GM19193 (cell line): ENCODE results near the gene NMB.

Experiments
- POLR2A ChIP-seq: IDR thresholded peaks from 4 replicates; pipeline ENCODE4 v1.6.1; 2011; ENCODE audit not compliant: insufficient read depth, insufficient read length; ENCODE audit errors: extremely low read depth

Gene NMB

DNA sequence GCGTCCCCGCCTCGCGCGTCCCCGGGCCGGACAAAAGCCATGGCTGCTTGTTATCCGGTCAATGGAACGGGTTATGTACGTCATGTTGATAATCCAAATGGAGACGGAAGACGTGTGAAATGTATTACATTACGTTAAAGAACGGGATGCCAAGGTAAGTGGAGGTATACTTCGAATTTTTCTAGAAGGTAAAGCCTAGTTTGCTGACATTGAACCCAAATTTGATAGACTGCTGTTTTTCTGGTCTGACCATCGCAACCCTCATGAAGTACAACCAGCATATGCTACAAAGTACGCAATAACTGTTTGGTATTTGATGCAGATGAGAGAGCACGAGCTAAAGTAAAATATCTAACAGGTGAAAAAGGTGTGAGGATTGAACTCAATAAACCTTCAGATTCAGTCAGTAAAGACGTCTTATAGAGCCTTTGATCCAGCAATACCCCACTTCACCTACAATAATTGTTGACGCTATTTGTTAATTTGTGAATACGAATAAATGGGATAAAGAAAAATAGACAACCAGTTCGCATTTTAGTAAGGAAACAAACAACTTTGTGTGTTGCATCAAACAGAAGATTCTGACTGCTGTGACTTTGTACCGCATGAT lies 23.7 kb downstream of the NMB start:
- TF ChIP-seq POLR2A = no peak

DNA sequence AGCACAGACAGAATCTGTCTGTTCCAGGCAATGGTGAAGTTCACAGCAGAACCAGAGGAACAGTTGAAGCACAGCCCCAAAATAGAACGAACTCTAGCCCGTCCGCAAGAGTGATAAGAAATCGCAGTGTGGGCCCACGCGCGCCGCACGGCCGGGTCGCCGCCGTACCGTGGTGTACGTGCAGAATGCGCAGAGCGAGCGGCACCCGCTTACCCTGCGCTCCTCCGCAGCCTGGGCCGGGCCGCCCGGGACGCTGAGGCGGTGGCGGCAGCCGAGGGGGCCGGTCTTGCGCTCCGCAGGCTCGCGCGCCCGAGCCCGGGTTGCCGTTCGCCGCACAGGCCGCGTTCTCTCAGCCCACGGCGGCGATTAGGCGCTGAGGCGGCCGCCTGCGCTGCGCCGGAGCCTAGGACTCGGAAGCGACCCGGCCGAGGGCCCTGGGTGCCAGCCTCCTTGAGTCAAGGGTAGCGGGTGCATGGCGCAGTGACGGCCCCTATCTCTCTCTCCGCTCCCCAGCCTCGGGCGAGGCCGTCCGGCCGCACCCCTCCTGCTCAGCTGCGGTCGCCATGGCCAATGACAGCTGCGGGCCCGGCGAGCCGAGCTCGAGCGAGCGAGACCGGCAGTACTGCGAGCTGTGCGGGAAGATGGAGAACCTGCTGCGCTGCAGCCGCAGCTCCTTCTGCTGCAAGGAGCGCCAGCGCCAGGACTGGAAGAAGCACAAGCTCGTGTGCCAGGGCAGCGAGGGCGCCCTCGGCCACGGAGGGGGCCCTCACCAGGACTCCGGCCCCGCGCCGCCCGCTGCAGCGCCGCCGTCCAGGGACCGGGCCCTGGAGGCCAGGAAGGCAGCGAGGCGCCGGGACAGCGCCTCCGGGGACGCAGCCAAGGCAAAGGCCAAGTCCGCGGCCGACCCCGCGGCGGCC lies 24.4 kb downstream of the NMB start:
- TF ChIP-seq POLR2A = no peak

DNA sequence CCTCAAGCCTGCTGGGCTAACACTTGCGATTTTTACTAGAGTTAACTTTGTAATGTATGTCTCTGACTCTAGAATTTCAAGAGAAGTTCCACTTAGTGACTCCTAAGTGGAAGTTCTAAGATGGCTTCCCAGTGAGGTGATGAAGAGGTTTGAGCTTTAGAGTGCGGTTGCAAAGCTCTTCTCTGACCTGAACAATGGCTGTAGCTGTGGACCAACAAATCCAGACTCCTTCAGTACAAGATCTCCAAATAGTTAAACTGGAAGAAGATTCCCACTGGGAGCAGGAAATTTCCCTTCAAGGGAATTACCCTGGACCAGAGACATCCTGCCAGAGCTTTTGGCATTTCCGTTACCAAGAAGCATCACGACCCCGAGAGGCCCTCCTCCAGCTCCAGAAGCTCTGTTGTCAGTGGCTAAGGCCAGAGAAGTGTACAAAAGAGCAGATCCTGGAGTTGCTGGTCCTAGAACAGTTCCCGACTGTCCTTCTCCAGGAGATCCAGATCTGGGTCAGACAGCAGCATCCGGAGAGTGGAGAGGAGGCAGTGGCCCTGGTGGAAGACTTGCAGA lies 26.2 kb downstream of the NMB start:
- TF ChIP-seq POLR2A = no peak

DNA sequence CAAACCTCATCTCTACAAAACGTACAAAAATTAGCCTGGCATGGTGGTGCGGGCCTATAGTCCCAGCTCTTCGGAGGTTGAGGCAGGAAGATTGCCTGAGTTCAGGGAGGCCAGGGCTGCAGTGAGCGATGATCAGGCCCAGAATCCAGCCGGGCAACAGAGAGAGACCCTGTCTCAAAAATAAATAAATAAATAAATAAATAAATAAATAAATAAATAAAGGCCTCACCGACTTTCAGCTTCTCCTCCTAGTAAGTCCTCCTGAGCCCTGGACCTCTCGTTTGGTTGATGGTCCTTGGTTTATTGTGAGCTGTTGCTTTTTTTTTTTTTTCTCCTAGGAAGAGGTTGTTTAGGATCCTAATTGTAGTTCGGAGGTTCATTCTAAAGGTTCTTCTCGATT lies 29.0 kb downstream of the NMB start:
- TF ChIP-seq POLR2A = no peak

DNA sequence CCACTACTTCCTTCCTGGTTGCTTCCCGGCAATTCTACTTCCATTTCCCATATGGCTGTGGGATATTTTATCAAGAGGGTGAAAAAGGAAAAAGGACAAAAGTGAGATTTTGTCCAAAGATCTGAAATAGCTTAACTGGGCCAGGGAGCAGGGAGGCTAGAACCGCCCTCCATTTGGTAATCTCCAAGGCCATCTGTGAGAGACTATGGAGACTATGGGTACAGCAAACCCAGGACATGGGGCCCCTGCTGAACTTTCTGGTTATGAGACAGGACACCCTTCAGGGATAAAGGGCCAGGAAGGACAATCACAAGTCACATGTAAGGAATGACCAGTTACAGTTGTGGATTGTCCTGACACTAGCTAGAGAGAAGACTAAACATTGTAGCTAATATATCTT lies 32.9 kb downstream of the NMB start:
- TF ChIP-seq POLR2A = no peak

DNA sequence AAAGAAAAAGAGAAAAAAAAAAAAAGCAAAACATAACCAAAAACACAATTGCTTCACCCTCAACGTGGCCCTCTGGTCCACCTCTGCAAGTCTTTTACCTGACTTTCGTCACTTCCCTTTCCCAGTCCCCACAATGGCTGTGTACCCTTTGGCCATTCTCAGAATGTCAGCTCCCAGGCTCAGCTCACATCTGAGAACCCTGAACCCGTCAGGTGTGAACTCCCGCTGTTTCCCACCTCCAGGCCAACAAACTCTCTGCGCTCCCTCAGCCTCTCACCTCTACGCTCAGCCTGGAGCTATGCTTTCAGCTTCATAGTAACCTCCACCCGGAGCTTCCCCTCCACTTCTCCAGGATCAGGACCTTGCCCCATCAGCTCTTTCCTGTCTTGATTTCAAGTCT lies 33.6 kb downstream of the NMB start:
- no peak for TF ChIP-seq POLR2A

DNA sequence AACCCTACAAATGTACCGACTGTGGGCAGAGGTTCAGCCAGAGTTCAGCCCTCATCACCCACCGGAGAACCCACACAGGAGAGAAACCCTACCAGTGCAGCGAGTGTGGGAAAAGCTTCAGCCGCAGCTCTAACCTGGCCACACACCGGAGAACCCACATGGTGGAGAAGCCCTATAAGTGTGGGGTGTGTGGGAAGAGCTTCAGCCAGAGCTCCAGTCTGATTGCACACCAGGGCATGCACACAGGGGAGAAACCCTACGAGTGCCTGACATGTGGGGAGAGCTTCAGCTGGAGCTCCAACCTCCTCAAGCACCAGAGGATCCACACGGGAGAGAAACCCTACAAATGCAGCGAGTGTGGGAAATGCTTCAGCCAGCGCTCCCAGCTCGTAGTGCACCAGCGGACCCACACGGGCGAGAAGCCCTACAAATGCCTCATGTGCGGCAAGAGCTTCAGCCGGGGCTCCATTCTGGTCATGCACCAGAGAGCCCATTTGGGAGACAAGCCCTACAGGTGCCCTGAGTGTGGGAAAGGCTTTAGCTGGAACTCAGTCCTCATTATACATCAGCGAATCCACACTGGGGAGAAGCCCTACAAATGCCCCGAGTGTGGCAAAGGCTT lies 36.5 kb downstream of the NMB start:
- TF ChIP-seq POLR2A = no peak

DNA sequence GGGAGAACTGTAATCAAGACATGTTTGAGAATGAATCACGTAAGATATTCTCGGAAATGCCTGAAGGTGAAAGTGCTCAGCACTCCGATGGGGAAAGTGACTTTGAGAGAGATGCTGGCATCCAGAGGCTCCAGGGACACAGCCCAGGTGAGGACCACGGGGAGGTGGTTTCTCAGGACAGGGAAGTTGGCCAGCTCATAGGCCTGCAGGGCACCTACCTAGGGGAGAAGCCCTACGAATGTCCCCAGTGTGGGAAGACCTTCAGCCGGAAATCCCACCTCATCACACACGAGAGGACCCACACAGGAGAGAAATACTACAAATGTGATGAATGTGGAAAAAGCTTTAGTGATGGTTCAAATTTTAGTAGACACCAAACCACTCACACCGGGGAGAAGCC lies 37.4 kb downstream of the NMB start:
- no peak for TF ChIP-seq POLR2A

DNA sequence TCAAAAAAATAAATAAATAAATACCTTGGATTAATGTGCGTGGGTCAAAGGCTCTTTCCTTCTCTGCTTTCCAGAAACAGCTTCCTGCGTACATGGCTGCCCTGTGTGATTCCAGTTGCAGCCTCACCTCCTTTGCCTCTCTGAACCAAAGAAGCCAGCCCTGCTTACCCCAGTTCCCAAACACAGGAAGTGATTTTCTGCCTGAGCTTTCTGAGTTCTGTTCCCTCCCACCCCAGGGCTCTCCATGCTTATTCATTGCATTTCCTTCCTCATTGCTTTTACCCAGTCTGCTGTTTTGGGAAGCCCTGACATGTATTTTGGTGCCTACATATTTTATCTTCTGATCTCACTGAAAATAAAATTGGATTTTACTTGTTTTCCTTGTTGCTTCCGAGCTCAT lies 41.8 kb downstream of the NMB start:
- no peak for TF ChIP-seq POLR2A

DNA sequence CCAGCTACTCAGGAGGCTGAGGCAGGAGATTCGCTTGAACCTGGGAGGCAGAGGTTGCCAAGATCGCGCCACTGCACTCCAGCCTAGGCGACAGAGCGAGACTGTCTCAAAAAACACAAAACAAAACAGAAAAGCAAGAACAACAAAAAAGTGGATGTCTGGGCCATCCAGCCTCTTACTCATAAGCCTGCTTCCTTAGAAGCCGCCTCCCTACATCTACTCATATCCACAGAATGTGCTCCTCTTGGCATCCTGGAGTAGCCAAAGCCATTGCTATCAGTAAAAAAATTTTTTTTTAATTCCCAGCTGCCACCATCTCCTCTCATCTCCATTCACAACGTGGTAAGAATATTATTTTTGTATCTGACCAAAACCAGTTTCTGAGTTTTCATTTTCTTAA lies 46.4 kb downstream of the NMB start:
- TF ChIP-seq POLR2A = no peak

DNA sequence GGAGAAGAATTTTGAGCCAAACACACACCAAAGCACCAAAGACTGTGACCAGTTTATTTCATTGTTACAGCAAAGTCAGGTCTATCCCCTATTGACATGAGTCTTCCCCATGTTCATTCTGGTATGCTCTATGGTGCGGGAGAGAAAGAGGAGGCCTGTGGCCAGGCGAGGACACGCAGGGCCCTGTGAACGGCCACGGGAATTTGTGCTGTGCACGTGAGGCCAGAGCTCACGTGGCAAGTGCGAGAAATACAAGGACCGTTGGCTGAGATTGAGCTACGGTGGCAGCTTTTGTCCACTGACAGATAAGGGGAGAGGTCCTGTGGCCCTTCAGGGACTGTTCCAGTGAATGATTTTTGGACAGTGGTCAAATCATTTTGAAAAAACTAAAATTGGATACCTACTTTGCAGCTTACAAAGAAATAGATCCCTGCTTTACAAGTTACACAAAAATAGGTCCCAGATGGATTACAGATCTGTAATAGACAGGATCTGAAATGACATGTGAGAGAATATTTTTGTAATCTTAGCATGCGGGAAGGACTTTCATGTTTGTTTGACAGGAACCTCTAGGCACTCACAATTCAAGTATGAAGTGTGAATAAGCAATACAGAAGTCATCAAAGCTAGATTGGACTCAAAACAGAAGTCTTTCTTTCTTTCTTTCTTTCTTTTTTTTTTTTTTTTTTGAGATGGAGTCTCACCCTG lies 48.0 kb downstream of the NMB start:
- TF ChIP-seq POLR2A = no peak

DNA sequence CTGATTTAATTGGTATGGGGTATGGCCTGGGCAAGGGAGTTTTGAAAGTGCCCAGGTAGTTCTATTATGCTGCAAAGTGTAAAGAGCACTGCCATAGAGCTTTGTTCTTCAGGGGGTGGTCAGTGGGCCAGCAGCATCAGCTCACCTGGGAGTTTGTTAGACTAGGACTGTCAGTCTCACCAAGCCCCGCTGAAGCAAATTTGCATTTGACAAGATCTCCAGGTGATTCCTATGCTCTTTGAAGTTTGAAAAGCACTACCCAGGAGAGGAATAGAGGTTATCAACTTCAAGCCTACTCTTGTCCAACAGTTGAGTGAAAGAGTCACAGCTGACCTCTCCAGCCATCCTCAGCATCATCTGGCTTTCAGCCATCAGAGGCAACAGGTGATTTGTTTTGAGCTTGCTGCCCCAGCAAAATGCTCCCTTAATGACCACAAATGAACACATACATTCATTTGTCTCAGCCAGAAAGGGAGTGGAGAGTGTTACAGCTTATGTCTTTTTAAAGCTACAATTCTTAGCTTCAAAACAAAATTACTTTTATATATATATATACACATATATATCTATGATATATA lies 49.2 kb downstream of the NMB start:
- TF ChIP-seq POLR2A = no peak

DNA sequence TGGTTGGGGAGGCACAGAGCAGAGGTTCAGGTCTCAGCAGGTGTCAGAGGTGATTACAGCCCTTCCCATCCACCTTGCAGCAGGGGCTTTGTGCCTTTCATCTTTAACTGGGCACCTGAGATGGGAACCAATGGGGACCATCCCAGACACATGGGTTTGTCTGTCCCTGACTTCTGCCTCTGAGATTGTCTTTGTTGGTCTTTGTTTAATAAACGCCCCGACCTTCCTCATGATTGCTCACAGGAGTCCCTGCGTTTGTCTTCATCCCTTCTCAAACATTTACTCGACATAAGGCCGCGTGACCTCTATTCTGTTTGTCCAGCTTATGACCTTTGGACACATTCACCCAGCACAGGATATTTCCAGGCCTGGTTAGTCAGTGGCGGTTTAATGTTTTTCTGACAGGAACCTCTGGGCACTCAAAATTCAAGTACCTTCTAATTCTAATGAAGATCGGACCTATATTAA lies 51.3 kb downstream of the NMB start:
- TF ChIP-seq POLR2A = no peak

DNA sequence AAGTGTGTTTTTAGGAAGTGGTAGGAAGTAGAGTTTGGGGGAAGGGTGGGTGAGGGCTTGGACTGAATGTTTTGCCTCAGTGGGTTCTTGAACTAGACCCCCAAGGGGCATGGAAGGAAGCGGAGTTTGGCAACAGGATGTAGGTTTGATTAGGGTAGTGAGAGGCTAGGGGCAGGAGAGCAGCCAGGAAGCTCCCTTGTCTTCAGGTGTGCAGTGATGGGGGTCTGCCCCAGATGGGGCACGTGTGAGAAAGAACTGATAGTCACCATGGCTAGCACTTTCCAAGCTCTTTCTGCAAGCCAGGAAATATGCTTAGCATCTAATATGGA lies 52.5 kb downstream of the NMB start:
- no peak for TF ChIP-seq POLR2A
